Testis (tissue), 2 donors: ENCODE measurements around the gene HAUS8.

Source experiments
- CTCF ChIP-seq, 3 experiments: fragments of 450-650 bp in 2 of 3; fragments of 200-600 bp in 1 of 3; sonication (generic) in 1 of 3; IDR thresholded peaks; one replicate each; pipeline ENCODE4 v1.5.1; 2016 to 2019; ENCODE audit warnings: antibody characterized with exemption in 3 of 3, mild to moderate bottlenecking in 2 of 3, moderate library complexity in 1 of 3
- POLR2A ChIP-seq: fragments of 450-650 bp; IDR thresholded peaks from one replicate; pipeline ENCODE4 v1.6.1; 2017; ENCODE audit warnings: antibody characterized with exemption, mild to moderate bottlenecking, moderate library complexity

- no peak for TF ChIP-seq POLR2A
- no peak for TF ChIP-seq CTCF (IDR thresholded peaks at IDR 0.05)
Measured at GRCh38 chr19:17109962-17110598, 34.8 kb upstream of the HAUS8 start.
